Gastroesophageal sphincter (tissue), 4 donors: ENCODE data around the gene PTPN12. TPM values are rescaled to one million over a fixed set of nuclear protein-coding genes. Genes with fewer than 3 reads are reported as not detected.

Experiments used
- ATAC-seq: fragments of 150-250 bp; one replicate; pipeline ENCODE4 v1.9.1; 2016; ENCODE audit warnings: mild to moderate bottlenecking, moderate library complexity
- H3K27ac ChIP-seq, 4 donors: fragments of 200-600 bp; sonication (generic) in 3 of 4; 1 replicate in 3 of 4; 2 replicates in 1 of 4; pipeline ENCODE4 v1.5.1; 2016 to 2019
- H3K27me3 ChIP-seq: fragments of 200-600 bp; sonication (generic); one replicate; pipeline ENCODE4 v1.5.1; 2019
- H3K36me3 ChIP-seq, 2 donors: fragments of 200-600 bp; sonication (generic); one replicate each; pipeline ENCODE4 v1.5.1; 2019; ENCODE audit warnings: control low read depth in 1 of 2
- H3K4me1 ChIP-seq, 3 donors: fragments of 200-600 bp; sonication (generic); 1 replicate in 2 of 3; 2 replicates in 1 of 3; pipeline ENCODE4 v1.5.1; 2016 to 2019; ENCODE audit warnings: control low read depth in 2 of 3
- H3K4me3 ChIP-seq, 2 donors: fragments of 200-600 bp; sonication (generic); one replicate each; pipeline ENCODE4 v1.5.1; 2019; ENCODE audit warnings: mild to moderate bottlenecking in 1 of 2, moderate library complexity in 1 of 2
- H3K9me3 ChIP-seq, 3 donors: fragments of 200-600 bp; sonication (generic); one replicate each; pipeline ENCODE4 v1.5.1; 2017 to 2019; ENCODE audit warnings: control low read depth in 2 of 3
- CTCF ChIP-seq, 4 experiments: fragments of 200-600 bp in 2 of 4; fragments of 450-650 bp in 2 of 4; sonication (generic) in 1 of 4; IDR thresholded peaks; one replicate each; pipeline ENCODE4 v1.5.1; 2017 to 2019; ENCODE audit warnings: antibody characterized with exemption in 4 of 4, mild to moderate bottlenecking in 2 of 4, moderate library complexity in 2 of 4
- EP300 ChIP-seq: sonication (generic); formaldehyde crosslinking; IDR thresholded peaks from one replicate; pipeline ENCODE4 v1.6.1; 2017; ENCODE audit warnings: antibody characterized with exemption, mild to moderate bottlenecking
- POLR2A ChIP-seq, 2 donors: fragments of 450-650 bp; IDR thresholded peaks; one replicate each; pipeline ENCODE4 v1.6.1; 2017; ENCODE audit warnings: antibody characterized with exemption in 2 of 2, mild to moderate bottlenecking in 2 of 2, moderate library complexity in 1 of 2
- POLR2AphosphoS5 ChIP-seq: sonication (generic); formaldehyde crosslinking; IDR thresholded peaks from one replicate; pipeline ENCODE4 v1.6.1; 2017; ENCODE audit warnings: antibody characterized with exemption
- whole genome bisulfite sequencing, 2 donors: methylation state at CpG; one replicate each; pipeline ENCODE4 v1.1.5; 2018; ENCODE audit warnings: low coverage in 1 of 2; 5-methylcytosine and 5-hydroxymethylcytosine counted together
- total RNA-seq, 4 donors: library from RNA; depleted of rRNA; stranded (reverse); fragments of >200 nt; gene quantifications; one replicate each; pipeline ENCODE4 v1.1.0, GENCODE V29; 2016

PTPN12 gene
- total RNA-seq, 4 donors from 2014 or later: 87.1 to 147 (median 100) TPM

- ATAC-seq: no peak
- Histone ChIP-seq H3K27ac (no peak overlapping the region), H3K9me3 (no peaks in the 10 kb centered on the region), H3K4me1 (no peaks in the 10 kb centered on the region), H3K36me3 (peaks cover 0 to 78% of the 10 kb centered on the region in 2 donors), H3K27me3 (no peaks in the 10 kb centered on the region), H3K4me3 (no peak overlapping the region)
- WGBS, 2 donors: 75 to 95% methylated on average over 1 of the region's 1 CpG
- TF ChIP-seq POLR2A (IDR thresholded peaks at IDR 0.05): no peak
- TF ChIP-seq CTCF (IDR thresholded peaks at IDR 0.05): peak; percentile 19 to 58 (median 52)
- no peak for TF ChIP-seq EP300
- no peak for TF ChIP-seq POLR2AphosphoS5
Measured at GRCh38 chr7:77657427-77658224, 120.5 kb downstream of the PTPN12 start.

GRCh38 chr7:77658928-77659327 lies 121.8 kb downstream of the PTPN12 start:
- WGBS, 2 donors: 92 to 93% methylated on average over 3 to 5 of the region's 5 CpGs
- no peak overlapping the region for H3K4me3 ChIP-seq
- H3K36me3 ChIP-seq: peaks cover 0 to 65% of the 10 kb centered on the region in 2 donors
- no peak for TF ChIP-seq POLR2A (IDR thresholded peaks at IDR 0.05)
- no peak for TF ChIP-seq CTCF (IDR thresholded peaks at IDR 0.05)
- no peak for TF ChIP-seq POLR2AphosphoS5
- no peak for TF ChIP-seq EP300
- no peak overlapping the region for H3K27ac ChIP-seq
- no peaks in the 10 kb centered on the region for H3K9me3 ChIP-seq
- H3K27me3 ChIP-seq: no peaks in the 10 kb centered on the region
- no peaks in the 10 kb centered on the region for H3K4me1 ChIP-seq
- ATAC-seq: no peak

- Histone ChIP-seq H3K27me3 (no peaks in the 10 kb centered on the region), H3K27ac (no peak overlapping the region), H3K4me1 (no peaks in the 10 kb centered on the region), H3K9me3 (no peaks in the 10 kb centered on the region), H3K4me3 (no peak overlapping the region), H3K36me3 (peaks cover 0 to 43% of the 10 kb centered on the region in 2 donors)
- no peak for TF ChIP-seq POLR2A (IDR thresholded peaks at IDR 0.05)
- TF ChIP-seq POLR2AphosphoS5: no peak
- TF ChIP-seq CTCF (IDR thresholded peaks at IDR 0.05): no peak
- no peak for TF ChIP-seq EP300
- no peak for ATAC-seq
- 80 to 100% methylated on average over 1 to 5 of the region's 5 CpGs for WGBS, 2 donors
Measured at GRCh38 chr7:77661816-77662215, 124.7 kb downstream of the PTPN12 start.

- H3K36me3 ChIP-seq: peaks cover 0 to 37% of the 10 kb centered on the region in 2 donors
- H3K27me3 ChIP-seq: no peaks in the 10 kb centered on the region
- WGBS, 2 donors: 88 to 100% methylated on average over 1 to 2 of the region's 2 CpGs
- ATAC-seq: no peak
- TF ChIP-seq CTCF (IDR thresholded peaks at IDR 0.05) (no peak), POLR2A (IDR thresholded peaks at IDR 0.05) (no peak), EP300 (no peak), POLR2AphosphoS5 (no peak)
- no peak overlapping the region for H3K4me3 ChIP-seq
- H3K27ac ChIP-seq: no peak overlapping the region
- H3K4me1 ChIP-seq: no peaks in the 10 kb centered on the region
- no peaks in the 10 kb centered on the region for H3K9me3 ChIP-seq
Measured at GRCh38 chr7:77662869-77663268, 125.8 kb downstream of the PTPN12 start.

- no peaks in the 10 kb centered on the region for H3K4me1 ChIP-seq
- H3K9me3 ChIP-seq: no peaks in the 10 kb centered on the region
- no peak for ATAC-seq
- H3K27ac ChIP-seq: no peak overlapping the region
- H3K4me3 ChIP-seq: no peak overlapping the region
- no peaks in the 10 kb centered on the region for H3K27me3 ChIP-seq
- peaks cover 0 to 21% of the 10 kb centered on the region in 2 donors for H3K36me3 ChIP-seq
- TF ChIP-seq POLR2A (IDR thresholded peaks at IDR 0.05): no peak
- no peak for TF ChIP-seq POLR2AphosphoS5
- TF ChIP-seq EP300: no peak
- TF ChIP-seq CTCF (IDR thresholded peaks at IDR 0.05): no peak
Measured at GRCh38 chr7:77664715-77665114, 127.6 kb downstream of the PTPN12 start.
